Measurements from ENCODE around the gene UGGT1. TPM values are rescaled to one million over a fixed set of nuclear protein-coding genes. Genes with fewer than 3 reads are reported as not detected.

UGGT1 gene
- total and polyA plus RNA-seq, 2 donors from 2014 or later = 7.0 to 52.3 TPM

DNA sequence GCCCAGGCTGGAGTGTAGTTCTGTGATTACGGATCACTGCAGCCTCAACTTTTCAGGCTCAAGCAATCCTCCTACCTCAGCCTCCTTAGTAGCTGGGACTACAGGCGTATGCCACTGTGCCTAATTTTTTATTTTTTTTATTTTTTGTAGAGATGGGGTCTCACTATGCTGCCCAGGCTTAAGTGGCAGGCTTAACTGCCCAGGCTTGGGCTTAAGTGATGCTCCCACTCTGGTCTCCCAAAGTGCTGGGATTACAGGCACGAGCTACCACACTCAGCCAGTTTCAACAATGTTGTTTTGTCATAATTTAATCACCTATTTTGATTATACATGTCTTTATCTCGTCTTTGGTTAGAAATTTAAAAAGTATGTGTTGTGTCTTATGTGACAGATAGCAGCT lies 18.2 kb downstream of the UGGT1 start:
- Histone ChIP-seq H3K9me3 (ENCODE audit: control insufficient read depth in 2 of 3, insufficient read depth in 1 of 3, low read length in 3 of 3) (no peaks in the 10 kb centered on the region), H3K9ac (ENCODE audit: low read length in 3 of 3) (no peak overlapping the region), H3K27me3 (ENCODE audit: control insufficient read depth, insufficient read depth, low read length) (no peaks in the 10 kb centered on the region), H3K27ac (ENCODE audit: low read depth in 2 of 2, low read length in 2 of 2) (no peak overlapping the region), H3K36me3 (ENCODE audit: control insufficient read depth in 2 of 3, insufficient read depth in 3 of 3, low read length in 3 of 3) (peaks cover 3 to 9% (median 3%) of the 10 kb centered on the region in 3 donors), H3K4me3 (ENCODE audit: low read length in 3 of 3) (no peak overlapping the region), H3K4me1 (ENCODE audit: control insufficient read depth in 2 of 3, insufficient read depth in 2 of 3, low read depth in 1 of 3, low read length in 3 of 3) (no peaks in the 10 kb centered on the region)
- intact Hi-C loops (cut with DNase I) = no loop called here
- TF ChIP-seq, protein P1, sequence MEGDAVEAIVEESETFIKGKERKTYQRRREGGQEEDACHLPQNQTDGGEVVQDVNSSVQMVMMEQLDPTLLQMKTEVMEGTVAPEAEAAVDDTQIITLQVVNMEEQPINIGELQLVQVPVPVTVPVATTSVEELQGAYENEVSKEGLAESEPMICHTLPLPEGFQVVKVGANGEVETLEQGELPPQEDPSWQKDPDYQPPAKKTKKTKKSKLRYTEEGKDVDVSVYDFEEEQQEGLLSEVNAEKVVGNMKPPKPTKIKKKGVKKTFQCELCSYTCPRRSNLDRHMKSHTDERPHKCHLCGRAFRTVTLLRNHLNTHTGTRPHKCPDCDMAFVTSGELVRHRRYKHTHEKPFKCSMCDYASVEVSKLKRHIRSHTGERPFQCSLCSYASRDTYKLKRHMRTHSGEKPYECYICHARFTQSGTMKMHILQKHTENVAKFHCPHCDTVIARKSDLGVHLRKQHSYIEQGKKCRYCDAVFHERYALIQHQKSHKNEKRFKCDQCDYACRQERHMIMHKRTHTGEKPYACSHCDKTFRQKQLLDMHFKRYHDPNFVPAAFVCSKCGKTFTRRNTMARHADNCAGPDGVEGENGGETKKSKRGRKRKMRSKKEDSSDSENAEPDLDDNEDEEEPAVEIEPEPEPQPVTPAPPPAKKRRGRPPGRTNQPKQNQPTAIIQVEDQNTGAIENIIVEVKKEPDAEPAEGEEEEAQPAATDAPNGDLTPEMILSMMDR (IDR thresholded peaks at IDR 0.05; ENCODE audit: borderline replicate concordance, extremely low read depth, insufficient read depth) = no peak
- no peak for FAIRE-seq
- no peak for DNase-seq

DNA sequence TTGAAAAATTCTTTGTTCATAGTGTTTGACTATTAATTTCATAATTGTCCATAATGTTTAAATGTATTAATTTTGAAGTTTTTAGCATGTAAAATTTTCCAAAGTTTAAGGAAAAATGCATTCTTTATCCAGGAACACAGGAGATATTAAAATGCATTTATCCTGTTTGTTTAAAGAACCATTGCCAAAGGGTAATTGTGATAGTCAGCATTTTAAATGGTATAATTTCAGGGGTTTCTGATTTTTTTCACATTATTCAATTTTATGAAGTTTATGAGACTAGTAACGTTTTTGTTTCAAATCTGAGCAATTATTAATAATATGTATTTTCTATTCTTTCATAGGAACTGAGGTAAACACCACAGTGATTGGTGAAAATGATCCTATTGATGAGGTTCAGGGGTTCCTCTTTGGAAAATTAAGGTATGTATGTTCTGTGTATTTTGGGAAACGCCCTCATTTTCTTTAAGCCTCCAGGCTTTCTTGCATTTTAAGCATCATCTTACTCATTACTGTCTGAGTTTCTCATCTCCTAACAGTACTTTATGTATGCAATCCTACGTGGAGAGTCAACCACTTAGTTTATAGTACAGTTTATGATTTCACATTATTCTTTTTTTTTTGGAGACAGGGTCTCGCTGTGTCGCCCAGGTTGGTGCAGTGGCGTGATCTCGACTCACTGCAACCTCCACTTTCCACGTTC lies 25.1 kb downstream of the UGGT1 start:
- intact Hi-C loops (cut with DNase I) = no loop called here
- no peak overlapping the region for H3K27ac ChIP-seq (ENCODE audit: low read depth in 2 of 2, low read length in 2 of 2)
- H3K9me3 ChIP-seq (ENCODE audit: control insufficient read depth in 2 of 3, insufficient read depth in 1 of 3, low read length in 3 of 3) = no peaks in the 10 kb centered on the region
- H3K9ac ChIP-seq (ENCODE audit: low read length in 3 of 3) = no peak overlapping the region
- TF ChIP-seq, protein P1 (IDR thresholded peaks at IDR 0.05; ENCODE audit: borderline replicate concordance, extremely low read depth, insufficient read depth) = no peak
- DNase-seq = no peak
- H3K27me3 ChIP-seq (ENCODE audit: control insufficient read depth, insufficient read depth, low read length) = no peaks in the 10 kb centered on the region
- no peak overlapping the region for H3K4me3 ChIP-seq (ENCODE audit: low read length in 3 of 3)
- H3K4me1 ChIP-seq (ENCODE audit: control insufficient read depth in 2 of 3, insufficient read depth in 2 of 3, low read depth in 1 of 3, low read length in 3 of 3) = no peaks in the 10 kb centered on the region
- peaks cover 4 to 24% (median 10%) of the 10 kb centered on the region in 3 donors for H3K36me3 ChIP-seq (ENCODE audit: control insufficient read depth in 2 of 3, insufficient read depth in 3 of 3, low read length in 3 of 3)
- no peak for FAIRE-seq

DNA sequence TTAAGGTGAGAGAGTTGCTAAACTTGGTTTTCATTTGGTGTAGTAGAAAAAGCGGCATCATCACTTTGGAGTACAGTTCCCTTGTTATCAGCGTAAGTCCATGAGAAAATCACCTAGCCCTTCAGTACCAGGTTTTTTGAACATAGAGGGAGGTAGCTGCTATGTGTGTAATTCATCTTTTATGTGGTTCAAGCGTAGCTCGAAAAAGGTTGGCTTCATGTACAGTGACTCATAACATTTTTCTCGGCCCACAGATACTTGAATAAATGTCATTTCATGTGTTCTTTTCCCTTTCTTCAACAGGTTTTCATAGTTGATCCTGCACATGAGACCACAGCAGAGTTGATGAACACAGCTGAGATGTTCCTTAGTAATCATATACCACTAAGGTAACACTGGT lies 43.6 kb downstream of the UGGT1 start:
- H3K4me3 ChIP-seq (ENCODE audit: low read length in 3 of 3) = no peak overlapping the region
- H3K27ac ChIP-seq (ENCODE audit: low read depth in 2 of 2, low read length in 2 of 2) = no peak overlapping the region
- peaks cover 3 to 43% (median 26%) of the 10 kb centered on the region in 3 donors for H3K36me3 ChIP-seq (ENCODE audit: control insufficient read depth in 2 of 3, insufficient read depth in 3 of 3, low read length in 3 of 3)
- H3K9ac ChIP-seq (ENCODE audit: low read length in 3 of 3) = no peak overlapping the region
- intact Hi-C loops (cut with DNase I) = no loop called here
- H3K4me1 ChIP-seq (ENCODE audit: control insufficient read depth in 2 of 3, insufficient read depth in 2 of 3, low read depth in 1 of 3, low read length in 3 of 3) = no peaks in the 10 kb centered on the region
- DNase-seq = no peak
- no peaks in the 10 kb centered on the region for H3K9me3 ChIP-seq (ENCODE audit: control insufficient read depth in 2 of 3, insufficient read depth in 1 of 3, low read length in 3 of 3)
- TF ChIP-seq, protein P1 (IDR thresholded peaks at IDR 0.05; ENCODE audit: borderline replicate concordance, extremely low read depth, insufficient read depth) = no peak
- no peak for FAIRE-seq
- H3K27me3 ChIP-seq (ENCODE audit: control insufficient read depth, insufficient read depth, low read length) = no peaks in the 10 kb centered on the region

Data from kidney (tissue), 14 donors.